ENCODE data around the gene NTPCR.

The NTPCR gene, protein sequence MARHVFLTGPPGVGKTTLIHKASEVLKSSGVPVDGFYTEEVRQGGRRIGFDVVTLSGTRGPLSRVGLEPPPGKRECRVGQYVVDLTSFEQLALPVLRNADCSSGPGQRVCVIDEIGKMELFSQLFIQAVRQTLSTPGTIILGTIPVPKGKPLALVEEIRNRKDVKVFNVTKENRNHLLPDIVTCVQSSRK

DNA sequence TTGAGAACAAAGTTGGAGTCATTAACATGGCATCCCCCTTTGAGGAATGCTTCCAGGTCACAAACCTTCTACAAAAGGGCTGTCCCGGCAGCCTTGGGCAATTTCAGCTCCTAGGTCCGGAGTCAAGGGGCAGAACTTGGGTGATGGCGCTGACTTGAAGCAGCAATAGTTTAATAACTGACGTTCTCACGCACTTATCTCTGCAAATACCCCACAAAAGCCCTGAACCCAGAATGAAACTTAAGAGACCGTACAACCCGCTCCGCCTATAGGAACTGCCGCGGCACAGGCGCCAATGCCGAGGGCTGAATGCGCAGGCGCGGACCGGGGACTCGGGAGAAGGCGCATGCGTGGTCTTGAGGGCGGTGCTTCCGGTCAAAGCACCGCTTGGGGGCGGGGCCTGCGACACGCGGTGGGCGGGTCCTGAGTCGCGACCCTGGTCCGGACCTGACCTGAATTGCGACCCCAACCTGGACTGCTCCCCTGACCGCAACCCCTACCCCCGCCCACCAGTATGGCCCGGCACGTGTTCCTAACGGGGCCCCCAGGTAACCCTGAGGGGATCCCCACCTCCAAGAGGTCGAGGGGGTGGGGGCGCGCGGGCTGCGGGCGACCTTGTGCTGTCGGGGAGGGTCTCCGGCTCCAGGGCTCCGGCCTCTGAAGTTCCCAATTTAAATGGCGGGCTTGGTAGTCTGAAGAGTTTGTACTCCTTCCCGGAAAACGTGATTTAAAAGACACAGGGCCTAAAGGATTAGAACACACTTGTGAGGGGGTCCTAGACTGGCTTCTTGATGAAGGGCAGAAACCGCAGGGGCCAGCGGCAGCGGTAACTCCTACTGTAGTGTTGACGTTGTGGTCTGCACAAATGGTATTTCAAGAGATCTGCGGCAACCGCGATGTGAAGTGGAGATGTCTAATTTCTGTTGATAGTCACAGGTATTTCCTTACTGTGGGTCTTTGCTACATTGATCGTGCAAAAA lies at the start of gene NTPCR:
Gene NTPCR (plus strand): TSS at position 415 of the 980 bp plus-strand sequence. CDS start 100 bp downstream, at position 515.
- H3K4me3 ChIP-seq (ENCODE audit: low read depth, low read length): peak within 1 kb of the TSS; percentile 68
- TF ChIP-seq, protein P1, sequence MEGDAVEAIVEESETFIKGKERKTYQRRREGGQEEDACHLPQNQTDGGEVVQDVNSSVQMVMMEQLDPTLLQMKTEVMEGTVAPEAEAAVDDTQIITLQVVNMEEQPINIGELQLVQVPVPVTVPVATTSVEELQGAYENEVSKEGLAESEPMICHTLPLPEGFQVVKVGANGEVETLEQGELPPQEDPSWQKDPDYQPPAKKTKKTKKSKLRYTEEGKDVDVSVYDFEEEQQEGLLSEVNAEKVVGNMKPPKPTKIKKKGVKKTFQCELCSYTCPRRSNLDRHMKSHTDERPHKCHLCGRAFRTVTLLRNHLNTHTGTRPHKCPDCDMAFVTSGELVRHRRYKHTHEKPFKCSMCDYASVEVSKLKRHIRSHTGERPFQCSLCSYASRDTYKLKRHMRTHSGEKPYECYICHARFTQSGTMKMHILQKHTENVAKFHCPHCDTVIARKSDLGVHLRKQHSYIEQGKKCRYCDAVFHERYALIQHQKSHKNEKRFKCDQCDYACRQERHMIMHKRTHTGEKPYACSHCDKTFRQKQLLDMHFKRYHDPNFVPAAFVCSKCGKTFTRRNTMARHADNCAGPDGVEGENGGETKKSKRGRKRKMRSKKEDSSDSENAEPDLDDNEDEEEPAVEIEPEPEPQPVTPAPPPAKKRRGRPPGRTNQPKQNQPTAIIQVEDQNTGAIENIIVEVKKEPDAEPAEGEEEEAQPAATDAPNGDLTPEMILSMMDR (IDR thresholded peaks at IDR 0.05; ENCODE audit: borderline replicate concordance, insufficient read depth, low read depth, low read length): no peak

- no peak overlapping the region for H3K4me3 ChIP-seq (ENCODE audit: low read depth, low read length)
- TF ChIP-seq, protein P1 (IDR thresholded peaks at IDR 0.05; ENCODE audit: borderline replicate concordance, insufficient read depth, low read depth, low read length): no peak
These were observed 49.6 kb upstream of the NTPCR start for GRCh38 chr1:232900818-232901217.

GRCh38 chr1:232901255-232901654 lies 49.2 kb upstream of the NTPCR start:
- no peak overlapping the region for H3K4me3 ChIP-seq (ENCODE audit: low read depth, low read length)
- TF ChIP-seq, protein P1 (IDR thresholded peaks at IDR 0.05; ENCODE audit: borderline replicate concordance, insufficient read depth, low read depth, low read length): no peak

- no peak overlapping the region for H3K4me3 ChIP-seq (ENCODE audit: low read depth, low read length)
- TF ChIP-seq, protein P1 (IDR thresholded peaks at IDR 0.05; ENCODE audit: borderline replicate concordance, insufficient read depth, low read depth, low read length): no peak
These were observed 47.5 kb upstream of the NTPCR start for GRCh38 chr1:232902774-232903350.

GRCh38 chr1:232904131-232904530 lies 46.3 kb upstream of the NTPCR start:
- no peak overlapping the region for H3K4me3 ChIP-seq (ENCODE audit: low read depth, low read length)
- TF ChIP-seq, protein P1 (IDR thresholded peaks at IDR 0.05; ENCODE audit: borderline replicate concordance, insufficient read depth, low read depth, low read length): no peak

- no peak overlapping the region for H3K4me3 ChIP-seq (ENCODE audit: low read depth, low read length)
- TF ChIP-seq, protein P1 (IDR thresholded peaks at IDR 0.05; ENCODE audit: borderline replicate concordance, insufficient read depth, low read depth, low read length): no peak
These were observed 45.8 kb upstream of the NTPCR start for GRCh38 chr1:232904566-232904965.

Data from GM12875 (cell line).